ENCODE data around the gene C4orf50.

The C4orf50 gene

GRCh38 chr4:5933996-5934831 lies 84.0 kb downstream of the C4orf50 start:
- Histone ChIP-seq H3K9ac (ENCODE audit: low read depth, low read length, poor library complexity, severe bottlenecking) (no peak overlapping the region), H3K4me2 (ENCODE audit: low read depth, low read length, poor library complexity, severe bottlenecking) (no peak overlapping the region), H3K79me2 (ENCODE audit: insufficient read depth, low read length) (no peaks in the 10 kb centered on the region), H3K4me3 (ENCODE audit: low read length, poor library complexity, severe bottlenecking) (no peak overlapping the region), H3K9me2 (replicated peaks; ENCODE audit: low read depth, low read length) (no peaks in the 10 kb centered on the region), H3F3A (ENCODE audit: low read depth) (no peaks in the 10 kb centered on the region), H3K9me3 (ENCODE audit: insufficient read depth, low read depth, low read length) (no peaks in the 10 kb centered on the region), H4K20me1 (ENCODE audit: insufficient read depth, low read length, poor library complexity, severe bottlenecking) (no peaks in the 10 kb centered on the region), H3K36me3 (ENCODE audit: insufficient read depth, low read length) (no peaks in the 10 kb centered on the region), H3K4me1 (ENCODE audit: insufficient read depth, low read length, poor library complexity, severe bottlenecking) (no peaks in the 10 kb centered on the region), H2AFZ (ENCODE audit: low read length) (no peak overlapping the region), H3K27me3 (ENCODE audit: insufficient read depth, low read length, poor library complexity, severe bottlenecking) (no peaks in the 10 kb centered on the region)
- TF ChIP-seq CTCF (conservative IDR thresholded peaks at IDR 0.05; ENCODE audit: low read length) (no peak), EZH2phosphoT487 (IDR thresholded peaks at IDR 0.05; ENCODE audit: borderline replicate concordance) (no peak)

GRCh38 chr4:5933116-5933515 lies 85.1 kb downstream of the C4orf50 start:
- Histone ChIP-seq H3K9ac (ENCODE audit: low read depth, low read length, poor library complexity, severe bottlenecking) (no peak overlapping the region), H3K79me2 (ENCODE audit: insufficient read depth, low read length) (no peaks in the 10 kb centered on the region), H3K27me3 (ENCODE audit: insufficient read depth, low read length, poor library complexity, severe bottlenecking) (no peaks in the 10 kb centered on the region), H3K36me3 (ENCODE audit: insufficient read depth, low read length) (no peaks in the 10 kb centered on the region), H3K4me3 (ENCODE audit: low read length, poor library complexity, severe bottlenecking) (no peak overlapping the region), H3F3A (ENCODE audit: low read depth) (no peaks in the 10 kb centered on the region), H3K4me1 (ENCODE audit: insufficient read depth, low read length, poor library complexity, severe bottlenecking) (no peaks in the 10 kb centered on the region), H3K9me2 (replicated peaks; ENCODE audit: low read depth, low read length) (no peaks in the 10 kb centered on the region), H4K20me1 (ENCODE audit: insufficient read depth, low read length, poor library complexity, severe bottlenecking) (no peaks in the 10 kb centered on the region), H2AFZ (ENCODE audit: low read length) (no peak overlapping the region), H3K9me3 (ENCODE audit: insufficient read depth, low read depth, low read length) (no peaks in the 10 kb centered on the region), H3K4me2 (ENCODE audit: low read depth, low read length, poor library complexity, severe bottlenecking) (no peak overlapping the region)
- TF ChIP-seq CTCF (conservative IDR thresholded peaks at IDR 0.05; ENCODE audit: low read length) (no peak), EZH2phosphoT487 (IDR thresholded peaks at IDR 0.05; ENCODE audit: borderline replicate concordance) (no peak)

GRCh38 chr4:5932035-5932568 lies 86.1 kb downstream of the C4orf50 start:
- no peak overlapping the region for H3K9ac ChIP-seq (ENCODE audit: low read depth, low read length, poor library complexity, severe bottlenecking)
- H3K4me3 ChIP-seq (ENCODE audit: low read length, poor library complexity, severe bottlenecking), result no peak overlapping the region
- TF ChIP-seq CTCF (conservative IDR thresholded peaks at IDR 0.05; ENCODE audit: low read length) (no peak), EZH2phosphoT487 (IDR thresholded peaks at IDR 0.05; ENCODE audit: borderline replicate concordance) (no peak)
- no peaks in the 10 kb centered on the region for H3K36me3 ChIP-seq (ENCODE audit: insufficient read depth, low read length)
- no peaks in the 10 kb centered on the region for H3K4me1 ChIP-seq (ENCODE audit: insufficient read depth, low read length, poor library complexity, severe bottlenecking)
- no peaks in the 10 kb centered on the region for H3K79me2 ChIP-seq (ENCODE audit: insufficient read depth, low read length)
- H2AFZ ChIP-seq (ENCODE audit: low read length), result no peak overlapping the region
- no peaks in the 10 kb centered on the region for H4K20me1 ChIP-seq (ENCODE audit: insufficient read depth, low read length, poor library complexity, severe bottlenecking)
- H3F3A ChIP-seq (ENCODE audit: low read depth), result no peaks in the 10 kb centered on the region
- no peaks in the 10 kb centered on the region for H3K9me2 ChIP-seq (replicated peaks; ENCODE audit: low read depth, low read length)
- no peak overlapping the region for H3K4me2 ChIP-seq (ENCODE audit: low read depth, low read length, poor library complexity, severe bottlenecking)
- H3K27me3 ChIP-seq (ENCODE audit: insufficient read depth, low read length, poor library complexity, severe bottlenecking), result no peaks in the 10 kb centered on the region
- H3K9me3 ChIP-seq (ENCODE audit: insufficient read depth, low read depth, low read length), result no peaks in the 10 kb centered on the region

All from Loucy (cell line).